Mesenchymal stem cell (in vitro differentiated cells and primary cell): ENCODE data around the gene TUBA3D.
"Not testable (repeated sequence)": the region's sequence is repeated elsewhere in the genome, so short reads cannot be mapped to it uniquely, and the experiment has no call there.

Experiments used
- DNase-seq: peaks from one replicate; pipeline ENCODE4 v3.0.0-alpha.2; 2013
- H2AFZ ChIP-seq: one replicate; pipeline ENCODE4 v1.6.1; 2013; ENCODE audit warnings: low read depth, mild to moderate bottlenecking, control low read depth, inconsistent platforms, low read length, moderate library complexity
- H2AK5ac ChIP-seq: 2 replicates; pipeline ENCODE4 v1.6.1; 2013; ENCODE audit warnings: low read length, moderate library complexity, mild to moderate bottlenecking, inconsistent platforms; ENCODE audit not compliant: severe bottlenecking
- H2BK120ac ChIP-seq: one replicate; pipeline ENCODE4 v1.6.1; 2013; ENCODE audit warnings: low read depth, mild to moderate bottlenecking, inconsistent platforms, low read length, moderate library complexity
- H2BK12ac ChIP-seq, 2 experiments: one replicate each; pipeline ENCODE4 v1.6.1; 2013; ENCODE audit warnings: inconsistent platforms in 2 of 2, low read length in 2 of 2, mild to moderate bottlenecking in 2 of 2, moderate library complexity in 2 of 2, control low read depth in 1 of 2
- H2BK15ac ChIP-seq: one replicate; pipeline ENCODE4 v1.6.1; 2013; ENCODE audit warnings: mild to moderate bottlenecking, low read depth, inconsistent platforms; ENCODE audit not compliant: poor library complexity, severe bottlenecking
- H2BK5ac ChIP-seq: 2 replicates; pipeline ENCODE4 v1.6.1; 2013; ENCODE audit warnings: low read depth, mild to moderate bottlenecking, low read length, control low read depth, inconsistent platforms; ENCODE audit not compliant: poor library complexity, severe bottlenecking
- H3K14ac ChIP-seq, 2 experiments: one replicate each; pipeline ENCODE4 v1.6.1; 2013; ENCODE audit warnings: inconsistent platforms in 2 of 2, low read length in 2 of 2, control low read depth in 1 of 2, mild to moderate bottlenecking in 1 of 2, moderate library complexity in 1 of 2
- H3K18ac ChIP-seq, 2 experiments: one replicate each; pipeline ENCODE4 v1.6.1; 2013; ENCODE audit warnings: inconsistent platforms in 2 of 2, low read length in 2 of 2, control low read depth in 1 of 2, low read depth in 1 of 2, mild to moderate bottlenecking in 1 of 2
- H3K23ac ChIP-seq, 2 experiments: one replicate each; pipeline ENCODE4 v1.6.1; 2013; ENCODE audit warnings: inconsistent platforms in 2 of 2, low read length in 2 of 2, mild to moderate bottlenecking in 2 of 2, moderate library complexity in 2 of 2, control low read depth in 1 of 2
- H3K27ac ChIP-seq: 2 replicates; pipeline ENCODE4 v1.5.1; 2013; ENCODE audit warnings: mild to moderate bottlenecking, moderate library complexity, low read length, control low read depth, inconsistent platforms; ENCODE audit not compliant: poor library complexity, severe bottlenecking
- H3K27me3 ChIP-seq, 2 experiments: 2 replicates each; pipeline versions ENCODE4 v1.6.1 to v1.7.0; 2013; ENCODE audit warnings: low read length in 2 of 2, mild to moderate bottlenecking in 2 of 2, moderate library complexity in 2 of 2, control low read depth in 1 of 2, inconsistent platforms in 1 of 2; ENCODE audit not compliant: control insufficient read depth in 1 of 2, insufficient read depth in 1 of 2
- H3K36me3 ChIP-seq, 2 experiments: 2 replicates each; pipeline versions ENCODE4 v1.6.1 to v1.7.0; 2013; ENCODE audit warnings: low read length in 2 of 2, control low read depth in 1 of 2, inconsistent platforms in 1 of 2, low read depth in 1 of 2, mild to moderate bottlenecking in 1 of 2; ENCODE audit not compliant: insufficient read depth in 2 of 2, control insufficient read depth in 1 of 2
- H3K4ac ChIP-seq, 2 experiments: one replicate each; pipeline ENCODE4 v1.6.1; 2013; ENCODE audit warnings: inconsistent platforms in 2 of 2, low read length in 2 of 2, mild to moderate bottlenecking in 2 of 2, moderate library complexity in 2 of 2, control low read depth in 1 of 2, low read depth in 1 of 2
- H3K4me1 ChIP-seq: 2 replicates; pipeline ENCODE4 v1.6.1; 2013; ENCODE audit warnings: low read depth, low read length, control low read depth; ENCODE audit not compliant: control insufficient read depth, insufficient read depth
- H3K4me2 ChIP-seq: 2 replicates; pipeline ENCODE4 v1.6.1; 2013; ENCODE audit warnings: low read length, mild to moderate bottlenecking, inconsistent platforms; ENCODE audit not compliant: poor library complexity, severe bottlenecking
- H3K4me3 ChIP-seq, 2 experiments: 2 replicates each; pipeline versions ENCODE4 v1.5.1 to v1.7.0; 2013; ENCODE audit warnings: low read length in 2 of 2, mild to moderate bottlenecking in 2 of 2, control low read depth in 1 of 2, low read depth in 1 of 2; ENCODE audit not compliant: insufficient read depth in 1 of 2
- H3K79me1 ChIP-seq: replicated peaks from 2 replicates; pipeline ENCODE4 v1.6.1; 2013; ENCODE audit warnings: mild to moderate bottlenecking, control low read depth, low read length, inconsistent platforms; ENCODE audit not compliant: poor library complexity, severe bottlenecking
- H3K9ac ChIP-seq: 2 replicates; pipeline ENCODE4 v1.7.0; 2013; ENCODE audit warnings: mild to moderate bottlenecking, low read length, moderate library complexity
- H3K9me3 ChIP-seq: 2 replicates; pipeline ENCODE4 v1.7.0; 2013; ENCODE audit warnings: mild to moderate bottlenecking, low read length; ENCODE audit not compliant: control insufficient read depth
- H4K8ac ChIP-seq: one replicate; pipeline ENCODE4 v1.6.1; 2013; ENCODE audit warnings: inconsistent platforms, mild to moderate bottlenecking, low read length, moderate library complexity
- H4K91ac ChIP-seq: one replicate; pipeline ENCODE4 v1.6.1; 2013; ENCODE audit warnings: mild to moderate bottlenecking, low read length, inconsistent platforms
- WGBS: methylation state at CpG from one replicate; pipeline ENCODE4 v1.1.7; 2013; ENCODE audit warnings: mixed read lengths; 5-methylcytosine and 5-hydroxymethylcytosine counted together

Gene TUBA3D

DNA sequence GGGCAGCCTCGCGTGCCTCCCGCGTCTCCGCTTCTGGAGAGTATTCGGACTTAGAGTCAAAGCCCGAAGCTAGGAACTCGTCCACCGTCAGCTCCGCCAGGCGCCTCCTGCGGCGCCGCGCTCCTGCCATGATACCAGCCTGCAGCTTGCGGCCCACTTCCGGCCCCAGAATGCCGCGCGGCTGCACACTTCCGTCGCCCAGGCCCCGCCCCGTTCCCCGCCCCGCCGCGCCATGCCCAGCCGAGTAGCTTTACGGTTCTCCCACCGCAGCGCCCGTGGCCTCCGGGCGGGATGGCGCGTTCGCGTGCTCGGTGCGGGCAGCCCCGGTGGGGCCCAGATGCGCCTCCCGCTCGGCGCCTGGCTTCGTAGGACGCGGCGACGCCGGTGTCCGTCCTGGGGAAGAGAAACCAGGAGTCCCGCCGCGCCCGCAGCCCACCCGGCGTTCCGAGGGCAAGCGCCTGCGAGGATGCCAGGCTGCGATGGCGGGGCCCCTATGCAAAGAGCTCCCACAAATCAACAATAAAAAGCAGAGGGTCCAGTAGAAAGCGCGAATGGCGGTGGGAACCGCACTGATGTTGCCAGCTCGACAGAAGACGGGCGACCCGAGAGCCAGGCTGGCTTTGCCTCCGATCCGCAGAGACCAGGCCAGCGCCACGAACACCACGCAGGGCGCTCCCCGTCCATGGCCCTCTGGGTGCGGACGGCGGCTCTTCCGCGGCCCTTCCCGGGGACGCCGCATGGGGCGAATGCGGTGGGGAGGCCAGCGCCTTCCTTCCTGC, 31.0 kb upstream of the TUBA3D start:
- not testable (repeated sequence) for H3K4me3 ChIP-seq, H4K8ac ChIP-seq, H3K4me1 ChIP-seq, H3K18ac ChIP-seq, H2AFZ ChIP-seq, H2BK120ac ChIP-seq, H3K14ac ChIP-seq, DNase-seq, H3K79me1 ChIP-seq, H3K27ac ChIP-seq, H2BK12ac ChIP-seq, H2BK15ac ChIP-seq, H3K23ac ChIP-seq, H2AK5ac ChIP-seq, H3K27me3 ChIP-seq, H4K91ac ChIP-seq, H3K4me2 ChIP-seq, H3K9me3 ChIP-seq, H3K9ac ChIP-seq, H3K4ac ChIP-seq, H2BK5ac ChIP-seq, H3K36me3 ChIP-seq
- WGBS: 97% methylated on average over 77 of the region's 90 CpGs

- H3K27ac ChIP-seq, H3K14ac ChIP-seq, H3K4me2 ChIP-seq, DNase-seq, H2AFZ ChIP-seq, H4K8ac ChIP-seq, H2BK120ac ChIP-seq, H3K79me1 ChIP-seq, H3K9ac ChIP-seq, H3K4me3 ChIP-seq, H3K23ac ChIP-seq, H3K4ac ChIP-seq, H3K18ac ChIP-seq, H2BK15ac ChIP-seq, H4K91ac ChIP-seq, H3K4me1 ChIP-seq, H3K9me3 ChIP-seq, H3K27me3 ChIP-seq, H2BK5ac ChIP-seq, H3K36me3 ChIP-seq, H2BK12ac ChIP-seq, H2AK5ac ChIP-seq: not testable (repeated sequence)
- WGBS: 97% methylated on average over 18 of the region's 21 CpGs
Observed at GRCh38 chr2:131445515-131445797, 30.5 kb upstream of the TUBA3D start.

GRCh38 chr2:131445896-131446295, 30.0 kb upstream of the TUBA3D start:
- no peak overlapping the region for H2BK120ac ChIP-seq
- no peak overlapping the region for H2BK15ac ChIP-seq
- DNase-seq: no peak
- H2AFZ ChIP-seq: no peak overlapping the region
- H3K36me3 ChIP-seq: no peaks in the 10 kb centered on the region
- H3K9ac ChIP-seq: no peak overlapping the region
- no peak overlapping the region for H3K27ac ChIP-seq
- H3K27me3 ChIP-seq: peaks cover 0 to 6% of the 10 kb centered on the region in 2 experiments
- no peak overlapping the region for H4K8ac ChIP-seq
- H3K23ac ChIP-seq: no peak overlapping the region
- no peak overlapping the region for H3K14ac ChIP-seq
- no peaks in the 10 kb centered on the region for H3K4me1 ChIP-seq
- H3K79me1 ChIP-seq: no peaks in the 10 kb centered on the region
- no peak overlapping the region for H3K18ac ChIP-seq
- H3K4me2 ChIP-seq: no peak overlapping the region
- 92% methylated on average over 19 of the region's 19 CpGs for whole genome bisulfite sequencing
- H3K4me3 ChIP-seq: no peak overlapping the region
- H2BK5ac ChIP-seq: no peak overlapping the region
- H2AK5ac ChIP-seq: no peak overlapping the region
- no peaks in the 10 kb centered on the region for H3K9me3 ChIP-seq
- no peak overlapping the region for H2BK12ac ChIP-seq
- no peak overlapping the region for H4K91ac ChIP-seq
- no peak overlapping the region for H3K4ac ChIP-seq

GRCh38 chr2:131447981-131448380, 27.9 kb upstream of the TUBA3D start:
- H3K9me3 ChIP-seq, H3K4me2 ChIP-seq, H3K18ac ChIP-seq, H3K9ac ChIP-seq, H3K4me1 ChIP-seq, H3K14ac ChIP-seq, DNase-seq, H2AK5ac ChIP-seq, H3K4ac ChIP-seq, H3K36me3 ChIP-seq, H2AFZ ChIP-seq, H2BK15ac ChIP-seq, H3K79me1 ChIP-seq, H3K27ac ChIP-seq, H3K23ac ChIP-seq, H4K91ac ChIP-seq, H3K4me3 ChIP-seq, H4K8ac ChIP-seq, H2BK12ac ChIP-seq, H2BK120ac ChIP-seq, H2BK5ac ChIP-seq: not testable (repeated sequence)
- H3K27me3 ChIP-seq: peaks cover 0 to 13% of the 10 kb centered on the region in 2 experiments
- 91% methylated on average over 6 of the region's 9 CpGs for WGBS
